ENCODE measurements around the gene PBX3. TPM values are rescaled to one million over a fixed set of nuclear protein-coding genes. Genes with fewer than 3 reads are reported as not detected.

The PBX3 gene
- total RNA-seq, 4 donors from 2014 or later: 19.3 to 41.3 (median 25.1) TPM

- no peak for ATAC-seq (ENCODE audit: low FRiP score)
- DNase-seq (ENCODE audit: low spot score): no peak
- no peak for TF ChIP-seq CTCF (IDR thresholded peaks at IDR 0.05)
These were observed 208.9 kb downstream of the PBX3 start for GRCh38 chr9:125956102-125956501.

- DNase-seq (ENCODE audit: low spot score) (no peak), ATAC-seq (ENCODE audit: low FRiP score) (no peak)
- TF ChIP-seq CTCF (IDR thresholded peaks at IDR 0.05): no peak
These were observed 212.1 kb downstream of the PBX3 start for GRCh38 chr9:125959315-125959714.

- DNase-seq (ENCODE audit: low spot score): no peak
- no peak for ATAC-seq (ENCODE audit: low FRiP score)
- no peak for TF ChIP-seq CTCF (IDR thresholded peaks at IDR 0.05)
These were observed 212.9 kb downstream of the PBX3 start for GRCh38 chr9:125959951-125960619.

- ATAC-seq (ENCODE audit: low FRiP score) (no peak), DNase-seq (ENCODE audit: low spot score) (no peak)
- TF ChIP-seq CTCF (IDR thresholded peaks at IDR 0.05): no peak
These were observed 213.5 kb downstream of the PBX3 start for GRCh38 chr9:125960626-125961025.

- DNase-seq (ENCODE audit: low spot score) (no peak), ATAC-seq (ENCODE audit: low FRiP score) (no peak)
- no peak for TF ChIP-seq CTCF (IDR thresholded peaks at IDR 0.05)
These were observed 213.9 kb downstream of the PBX3 start for GRCh38 chr9:125961072-125961471.

- no peak for DNase-seq (ENCODE audit: low spot score)
- ATAC-seq (ENCODE audit: low FRiP score): no peak
- TF ChIP-seq CTCF (IDR thresholded peaks at IDR 0.05): no peak
These were observed 216.8 kb downstream of the PBX3 start for GRCh38 chr9:125963932-125964331.

GRCh38 chr9:125964702-125965225 lies 217.6 kb downstream of the PBX3 start:
- ATAC-seq (ENCODE audit: low FRiP score) (no peak), DNase-seq (ENCODE audit: low spot score) (no peak)
- no peak for TF ChIP-seq CTCF (IDR thresholded peaks at IDR 0.05)

Data from omental fat pad (tissue), 4 donors.